Esophagus squamous epithelium (tissue), 4 donors: ENCODE results near the gene TOM1.

Source experiments
- CTCF ChIP-seq, 6 experiments: fragments of 450-650 bp in 4 of 6; fragments of 200-600 bp in 2 of 6; sonication (generic) in 2 of 6; IDR thresholded peaks; one replicate each; pipeline ENCODE4 v1.5.1; 2016 to 2019; ENCODE audit warnings: antibody characterized with exemption in 6 of 6, mild to moderate bottlenecking in 4 of 6, moderate library complexity in 4 of 6
- POLR2A ChIP-seq, 4 donors: fragments of 450-650 bp; IDR thresholded peaks; one replicate each; pipeline ENCODE4 v1.6.1; 2017; ENCODE audit warnings: antibody characterized with exemption in 4 of 4, mild to moderate bottlenecking in 4 of 4, moderate library complexity in 3 of 4

GRCh38 chr22:35352214-35353111 is 52.8 kb downstream of the TOM1 start:
- peak in 1 of 4 donors; percentile 37 for TF ChIP-seq POLR2A (IDR thresholded peaks at IDR 0.05)
- no peak for TF ChIP-seq CTCF (IDR thresholded peaks at IDR 0.05)
